B cell (primary cell): ENCODE data around the gene SENP2. TPM values are rescaled to one million over a fixed set of nuclear protein-coding genes. Genes with fewer than 3 reads are reported as not detected.
"Not testable (repeated sequence)": the region's sequence is repeated elsewhere in the genome, so short reads cannot be mapped to it uniquely, and the experiment has no call there.

Experiments
- ATAC-seq: fragments of 200-7000 bp; cut with Tn5 transposase; one replicate; pipeline ENCODE4 v1.10.0; 2021; ENCODE audit warnings: low read depth, mild to moderate bottlenecking, moderate number of reproducible peaks, moderate library complexity
- CTCF ChIA-PET: fragments of 350-600 bp; sonication (Branson Sonifier 250); formaldehyde crosslinking; loops from one replicate; lab custom pipeline; 2021; ENCODE audit warnings: antibody characterized with exemption, inconsistent platforms; lab: Charles Lee
- POLR2A ChIA-PET: fragments of 350-600 bp; sonication (Branson Sonifier 250); formaldehyde crosslinking; loops from one replicate; lab custom pipeline; 2021; ENCODE audit warnings: antibody characterized with exemption; lab: Charles Lee
- DNase-seq: peaks from one replicate; pipeline ENCODE4 v3.0.0; 2013
- H2AFZ ChIP-seq: 2 replicates; pipeline ENCODE4 v1.6.1; 2012; ENCODE audit warnings: mild to moderate bottlenecking, low read depth, low read length; ENCODE audit not compliant: insufficient read depth, poor library complexity, severe bottlenecking
- H3K27ac ChIP-seq, 2 donors: 1 replicate in 1 of 2; 2 replicates in 1 of 2; pipeline ENCODE4 v1.5.1; 2012 to 2013; ENCODE audit warnings: low read length in 2 of 2, mild to moderate bottlenecking in 2 of 2, moderate library complexity in 1 of 2
- H3K27me3 ChIP-seq, 4 experiments: fragments of 200-600 bp in 1 of 4; sonication (generic) in 1 of 4; replicated peaks in 1 of 4; 1 replicate in 2 of 4; 2 replicates in 2 of 4; pipeline versions ENCODE4 v1.6.1 to v1.7.0; 2013 to 2016; ENCODE audit warnings: low read length in 3 of 4, mild to moderate bottlenecking in 2 of 4, mixed read lengths in 1 of 4, moderate library complexity in 1 of 4; ENCODE audit not compliant: insufficient read depth in 4 of 4, control insufficient read depth in 3 of 4; ENCODE audit errors: control extremely low read depth in 1 of 4
- H3K36me3 ChIP-seq, 2 experiments: replicated peaks in 1 of 2; 1 replicate in 1 of 2; 2 replicates in 1 of 2; pipeline versions ENCODE4 v1.6.1 to v1.7.1; 2013; ENCODE audit warnings: low read length in 1 of 2; ENCODE audit not compliant: insufficient read depth in 2 of 2, control insufficient read depth in 1 of 2; ENCODE audit errors: control extremely low read depth in 1 of 2, extremely low read depth in 1 of 2
- H3K4me1 ChIP-seq, 2 donors: fragments of 200-600 bp in 1 of 2; sonication (generic) in 1 of 2; 1 replicate in 1 of 2; 2 replicates in 1 of 2; pipeline versions ENCODE4 v1.5.1 to v1.6.1; 2013 to 2017; ENCODE audit warnings: low read length in 2 of 2; ENCODE audit not compliant: control insufficient read depth in 2 of 2, insufficient read depth in 2 of 2
- H3K4me2 ChIP-seq: replicated peaks from 2 replicates; pipeline ENCODE3; 2012; ENCODE audit warnings: mild to moderate bottlenecking, low read depth, low read length; ENCODE audit not compliant: poor library complexity, severe bottlenecking
- H3K4me3 ChIP-seq, 5 experiments: fragments of 200-600 bp in 1 of 5; sonication (generic) in 1 of 5; 1 replicate in 3 of 5; 2 replicates in 2 of 5; pipeline versions ENCODE4 v1.5.1 to v1.7.0; 2011 to 2016; ENCODE audit warnings: low read length in 4 of 5, mild to moderate bottlenecking in 4 of 5, low read depth in 2 of 5, control low read depth in 1 of 5, moderate library complexity in 1 of 5; ENCODE audit not compliant: insufficient read depth in 1 of 5; ENCODE audit errors: control extremely low read depth in 1 of 5, extremely low read depth in 1 of 5
- H3K79me2 ChIP-seq: fragments of 200-600 bp; sonication (generic); one replicate; pipeline ENCODE4 v1.6.0; 2016; ENCODE audit warnings: low read length; ENCODE audit not compliant: control insufficient read depth, insufficient read depth
- H3K9ac ChIP-seq: fragments of 200-600 bp; sonication (generic); 2 replicates; pipeline ENCODE4 v1.6.1; 2017; ENCODE audit warnings: mild to moderate bottlenecking, low read length, moderate library complexity
- H3K9me3 ChIP-seq, 3 donors: one replicate each; pipeline versions ENCODE4 v1.6.1 to v1.7.1; 2013; ENCODE audit warnings: low read length in 2 of 3; ENCODE audit not compliant: control insufficient read depth in 2 of 3, insufficient read depth in 1 of 3; ENCODE audit errors: control extremely low read depth in 1 of 3
- H4K20me1 ChIP-seq: 2 replicates; pipeline ENCODE4 v1.6.0; 2012; ENCODE audit warnings: mild to moderate bottlenecking, low read length; ENCODE audit not compliant: insufficient read depth, control insufficient read depth, poor library complexity, severe bottlenecking
- H3K27ac Mint-ChIP-seq: one replicate; pipeline ENCODE4 v1.8.0; 2021; ENCODE audit warnings: mixed read lengths
- H3K27me3 Mint-ChIP-seq: one replicate; pipeline ENCODE4 v1.8.0; 2021; ENCODE audit warnings: mixed read lengths
- H3K4me1 Mint-ChIP-seq: one replicate; pipeline ENCODE4 v1.8.0; 2021; ENCODE audit warnings: mixed read lengths
- H3K4me3 Mint-ChIP-seq: one replicate; pipeline ENCODE4 v1.8.0; 2021; ENCODE audit warnings: mixed read lengths
- H3K9me3 Mint-ChIP-seq: one replicate; pipeline ENCODE4 v1.8.0; 2022; ENCODE audit warnings: mixed read lengths; ENCODE audit not compliant: insufficient read depth
- EZH2 ChIP-seq: IDR thresholded peaks from 2 replicates; pipeline ENCODE4 v1.6.1; 2012; ENCODE audit warnings: borderline replicate concordance, low read depth, mild to moderate bottlenecking, moderate library complexity, low read length; ENCODE audit not compliant: insufficient read depth, poor library complexity, severe bottlenecking
- WGBS: methylation state at CpG from one replicate; pipeline ENCODE4 v1.1.5; 2013; ENCODE audit warnings: missing lambda C conversion rate; ENCODE audit not compliant: insufficient coverage; 5-methylcytosine and 5-hydroxymethylcytosine counted together
- intact Hi-C: fragments of 100-400 bp; cut with micrococcal nuclease; formaldehyde crosslinking; loops from one replicate; pipeline ENCODE4 v1.10.0; 2022
- polyA plus RNA-seq: library from polyadenylated mRNA; depleted of rRNA; stranded (reverse); fragments of >200 nt; gene quantifications from 2 replicates; pipeline ENCODE4 v1.2.3, GENCODE V29; 2012
- total RNA-seq, 2 donors: library from RNA; stranded (reverse); fragments of 120-200 nt in 1 of 2; gene quantifications; 1 replicate in 1 of 2; 2 replicates in 1 of 2; pipeline versions ENCODE4 v1.2.3 to v1.2.4, GENCODE V29; 2013 to 2022
- TF ChIP-seq, protein P1 (sequence below): fragments of 200-600 bp; IDR thresholded peaks from one replicate; pipeline ENCODE4 v1.8.0; 2022; ENCODE audit warnings: antibody characterized with exemption, mild to moderate bottlenecking

SENP2 gene
- total and polyA plus RNA-seq, 2 donors (not counting 1 experiment from before 2014, with no cell fraction given): 7.2 to 43.4 TPM

GRCh38 chr3:185659942-185660921 is 74.1 kb downstream of the SENP2 start:
- H3K9me3 Mint-ChIP-seq: no peaks in the 10 kb centered on the region
- ChIA-PET POLR2A (no interaction called here), CTCF (interaction anchor here (0.7 to 5.4 kb wide), 22 partner anchors 8 to 957 kb away, joined by 3 to 48 read pairs (median 4); partner anchors contain the start of gene SENP2)
- Histone ChIP-seq H3K27ac (no peak overlapping the region), H3K4me2 (peak overlapping the region; percentile 26), H4K20me1 (no peaks in the 10 kb centered on the region), H3K27me3 (peaks cover 0 to 3% (median 0%) of the 10 kb centered on the region in 4 experiments), H2AFZ (peak overlapping the region; percentile 42), H3K79me2 (no peaks in the 10 kb centered on the region), H3K4me1 (peaks cover 3 to 4% of the 10 kb centered on the region in 2 donors), H3K9ac (no peak overlapping the region), H3K36me3 (no peaks in the 10 kb centered on the region), H3K4me3 (no peak overlapping the region), H3K9me3 (no peaks in the 10 kb centered on the region)
- ATAC-seq: peak; percentile 74
- H3K27me3 Mint-ChIP-seq: peaks cover 21% of the 10 kb centered on the region
- WGBS: 59% methylated on average over 18 of the region's 18 CpGs
- intact Hi-C loops: loop anchor here (1.0 to 10.0 kb wide), 2 partner anchors 108 to 885 kb away; partner anchors contain the start of gene CRYGS
- no peak overlapping the region for H3K4me3 Mint-ChIP-seq
- no peak overlapping the region for H3K27ac Mint-ChIP-seq
- peak; percentile 74 for DNase-seq
- no peak for TF ChIP-seq EZH2
- TF ChIP-seq, protein P1, sequence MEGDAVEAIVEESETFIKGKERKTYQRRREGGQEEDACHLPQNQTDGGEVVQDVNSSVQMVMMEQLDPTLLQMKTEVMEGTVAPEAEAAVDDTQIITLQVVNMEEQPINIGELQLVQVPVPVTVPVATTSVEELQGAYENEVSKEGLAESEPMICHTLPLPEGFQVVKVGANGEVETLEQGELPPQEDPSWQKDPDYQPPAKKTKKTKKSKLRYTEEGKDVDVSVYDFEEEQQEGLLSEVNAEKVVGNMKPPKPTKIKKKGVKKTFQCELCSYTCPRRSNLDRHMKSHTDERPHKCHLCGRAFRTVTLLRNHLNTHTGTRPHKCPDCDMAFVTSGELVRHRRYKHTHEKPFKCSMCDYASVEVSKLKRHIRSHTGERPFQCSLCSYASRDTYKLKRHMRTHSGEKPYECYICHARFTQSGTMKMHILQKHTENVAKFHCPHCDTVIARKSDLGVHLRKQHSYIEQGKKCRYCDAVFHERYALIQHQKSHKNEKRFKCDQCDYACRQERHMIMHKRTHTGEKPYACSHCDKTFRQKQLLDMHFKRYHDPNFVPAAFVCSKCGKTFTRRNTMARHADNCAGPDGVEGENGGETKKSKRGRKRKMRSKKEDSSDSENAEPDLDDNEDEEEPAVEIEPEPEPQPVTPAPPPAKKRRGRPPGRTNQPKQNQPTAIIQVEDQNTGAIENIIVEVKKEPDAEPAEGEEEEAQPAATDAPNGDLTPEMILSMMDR: peak; percentile 91
- no peaks in the 10 kb centered on the region for H3K4me1 Mint-ChIP-seq

DNA sequence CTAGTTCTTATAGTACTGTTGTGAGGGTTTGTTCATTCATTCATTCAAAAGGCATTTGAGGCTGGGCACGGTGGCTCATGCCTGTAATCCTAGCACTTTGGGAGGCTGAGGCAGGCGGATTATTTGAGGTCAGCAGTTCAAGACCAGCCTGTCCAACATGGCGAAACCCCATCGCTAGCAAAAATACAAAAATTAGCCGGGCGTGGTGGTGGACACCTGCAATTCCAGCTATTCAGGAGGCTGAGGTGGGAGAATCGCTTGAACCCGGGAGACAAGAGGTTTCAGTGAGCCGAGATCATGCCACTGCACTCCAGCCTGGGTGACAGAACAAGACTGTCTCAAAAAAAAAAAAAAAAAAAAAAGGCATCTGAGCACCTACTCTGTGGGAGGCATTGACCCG is 75.2 kb downstream of the SENP2 start:
- H3K79me2 ChIP-seq, H3K27ac Mint-ChIP-seq, H3K4me1 Mint-ChIP-seq, ATAC-seq, H3K4me3 ChIP-seq, DNase-seq, POLR2A ChIA-PET, H3K27ac ChIP-seq, H3K4me1 ChIP-seq, H3K27me3 ChIP-seq, H3K4me3 Mint-ChIP-seq, H3K9ac ChIP-seq, H3K36me3 ChIP-seq, H4K20me1 ChIP-seq, H2AFZ ChIP-seq, H3K9me3 ChIP-seq, H3K4me2 ChIP-seq, H3K9me3 Mint-ChIP-seq: not testable (repeated sequence)
- WGBS: 98% methylated on average over 10 of the region's 10 CpGs
- CTCF ChIA-PET: interaction anchor here (0.5 to 5.4 kb wide), 11 partner anchors 10 to 274 kb away, joined by 3 to 48 read pairs (median 7); no protein-coding TSS in a partner anchor
- intact Hi-C loops: loop anchor here (10.0 kb wide), 1 partner anchor 884 kb away; the partner anchor contains the start of gene CRYGS
- H3K27me3 Mint-ChIP-seq: peaks cover 21% of the 10 kb centered on the region
